RPMI7951 (cell line): ENCODE data around the gene RASGRP1. TPM values are rescaled to one million over a fixed set of nuclear protein-coding genes. Genes with fewer than 3 reads are reported as not detected.

Experiments
- DNase-seq: peaks from one replicate; pipeline ENCODE4 v3.0.0-alpha.2; 2012; ENCODE audit warnings: low read depth
- total RNA-seq: library from RNA; depleted of rRNA; stranded (reverse); fragments of >200 nt; shearing (Covaris generic); gene quantifications from 2 replicates; pipeline ENCODE4 v1.2.3, GENCODE V29; 2014

The RASGRP1 gene
- total RNA-seq, 1 experiment from 2014 or later: 0.12 TPM

DNA sequence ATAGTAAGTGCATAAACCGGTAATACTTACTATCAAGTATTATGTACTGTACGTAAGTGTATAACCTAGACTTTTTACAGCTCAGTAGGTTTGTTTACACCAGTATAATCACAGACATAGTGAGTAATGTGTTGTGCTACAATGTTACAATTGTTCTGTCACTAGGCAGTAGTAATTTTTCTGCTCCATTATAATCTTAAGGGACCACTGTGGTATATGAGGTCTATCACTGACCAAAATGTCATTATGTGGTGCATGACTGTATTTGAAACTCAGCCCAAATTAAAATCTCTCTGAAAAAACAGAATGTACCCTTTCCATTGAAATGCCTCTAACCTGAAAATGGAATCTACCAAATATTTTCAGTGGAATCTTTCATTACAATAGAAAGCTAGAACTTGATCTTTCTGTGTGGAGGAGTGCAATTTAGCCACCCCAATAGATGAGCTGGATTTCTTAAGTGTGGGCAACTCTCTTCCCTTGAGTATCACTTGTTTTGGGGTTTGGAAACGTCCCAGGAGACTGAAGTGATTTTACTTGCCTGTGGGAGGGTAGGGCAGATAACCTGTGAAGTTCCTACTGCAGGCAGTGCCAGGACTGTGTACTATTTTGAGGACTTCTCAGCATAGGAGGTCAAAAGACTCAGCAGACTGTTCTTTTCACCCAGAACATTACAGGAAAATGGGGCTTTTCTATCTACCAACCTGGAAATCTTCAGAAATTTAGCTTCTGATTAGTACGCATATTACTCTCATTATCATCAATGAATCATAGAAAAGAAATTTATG, 59.7 kb downstream of the RASGRP1 start:
- no peak for DNase-seq

DNA sequence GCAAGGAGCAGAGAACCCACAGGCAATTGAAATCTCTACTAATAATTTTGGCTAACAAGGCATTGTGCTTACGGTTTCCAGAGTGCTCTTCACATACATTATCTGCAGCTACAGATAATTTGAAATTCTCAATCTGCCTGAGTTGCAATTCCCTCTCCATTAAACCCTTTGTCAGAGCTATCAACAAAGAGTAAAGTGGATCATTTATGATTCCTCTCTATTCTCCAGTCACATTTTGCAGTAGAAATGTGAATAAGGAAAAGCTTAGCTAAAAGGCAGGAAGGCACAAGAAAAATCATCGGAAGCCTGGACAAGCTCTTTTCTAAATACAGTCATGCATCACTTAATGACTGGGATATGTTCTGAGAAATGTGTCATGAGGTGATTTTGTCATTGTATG, 61.1 kb downstream of the RASGRP1 start:
- DNase-seq: no peak

DNA sequence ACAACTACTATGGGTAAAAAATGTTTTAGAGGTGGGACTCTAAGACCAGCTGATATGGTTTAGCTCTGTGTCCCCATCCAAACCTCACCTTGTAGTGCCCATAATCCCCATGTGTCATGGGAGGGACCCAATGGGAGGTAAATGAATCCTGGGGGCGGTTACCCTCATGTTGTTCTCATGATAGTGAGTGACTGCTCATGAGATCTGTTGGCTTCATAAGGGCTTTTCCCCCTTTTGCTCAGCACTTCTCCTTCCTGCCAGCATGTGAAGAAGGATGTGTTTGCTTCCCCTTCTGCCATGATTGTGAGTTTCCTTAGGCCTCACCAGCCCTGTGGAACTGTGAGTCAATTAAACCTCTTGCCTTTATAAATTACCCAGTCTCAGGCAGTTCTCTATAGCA, 65.0 kb downstream of the RASGRP1 start:
- no peak for DNase-seq

DNA sequence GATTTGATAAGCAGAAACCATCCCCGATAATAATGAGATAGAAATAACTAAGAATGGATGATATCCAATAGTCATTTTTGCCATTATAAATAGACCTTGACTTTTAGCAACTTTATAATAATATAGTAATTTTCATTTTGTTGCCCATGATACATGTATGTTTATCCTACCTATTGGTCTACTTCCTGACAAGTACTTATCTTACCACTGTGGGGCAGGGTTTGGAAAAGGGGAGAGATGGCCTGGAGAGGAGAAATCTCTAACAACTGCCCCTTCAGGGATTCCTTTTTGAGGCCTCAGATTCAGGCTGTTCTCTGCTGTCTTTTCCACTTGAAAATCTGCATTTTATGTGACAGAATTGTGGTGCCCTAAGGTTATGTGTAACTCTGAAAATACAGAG, 68.5 kb downstream of the RASGRP1 start:
- DNase-seq: no peak

DNA sequence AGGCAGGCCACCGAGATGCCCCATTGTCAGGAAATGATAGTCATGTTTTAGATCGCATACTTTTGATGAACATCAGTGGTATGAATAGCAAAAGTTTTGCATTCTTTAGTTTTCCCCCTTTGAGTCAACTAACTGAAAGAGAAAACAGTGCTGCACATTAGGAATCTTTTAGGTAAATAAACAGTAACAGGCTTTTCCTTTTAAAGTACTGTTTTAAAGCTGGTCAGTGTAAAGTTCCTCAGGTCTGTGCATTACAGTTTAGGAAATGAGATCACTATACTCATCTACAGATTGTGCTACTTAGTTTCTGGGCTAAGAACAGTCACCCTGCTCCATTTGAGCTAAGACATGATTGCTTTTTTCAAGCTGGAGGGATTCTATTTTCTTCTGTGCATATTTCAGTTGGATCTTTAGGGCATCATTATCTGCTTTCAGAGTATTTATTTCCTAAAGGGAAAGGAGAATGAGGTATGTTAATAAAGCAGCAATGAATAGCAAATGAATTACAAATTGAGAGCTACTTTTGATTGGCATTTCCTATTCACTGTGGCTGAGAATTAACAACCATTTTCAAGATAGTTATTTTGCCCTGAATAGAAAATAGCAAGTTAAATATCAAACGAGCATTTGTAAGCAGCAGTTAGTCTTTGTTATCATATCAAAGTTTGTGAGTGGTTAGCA, 74.2 kb downstream of the RASGRP1 start:
- DNase-seq: no peak

DNA sequence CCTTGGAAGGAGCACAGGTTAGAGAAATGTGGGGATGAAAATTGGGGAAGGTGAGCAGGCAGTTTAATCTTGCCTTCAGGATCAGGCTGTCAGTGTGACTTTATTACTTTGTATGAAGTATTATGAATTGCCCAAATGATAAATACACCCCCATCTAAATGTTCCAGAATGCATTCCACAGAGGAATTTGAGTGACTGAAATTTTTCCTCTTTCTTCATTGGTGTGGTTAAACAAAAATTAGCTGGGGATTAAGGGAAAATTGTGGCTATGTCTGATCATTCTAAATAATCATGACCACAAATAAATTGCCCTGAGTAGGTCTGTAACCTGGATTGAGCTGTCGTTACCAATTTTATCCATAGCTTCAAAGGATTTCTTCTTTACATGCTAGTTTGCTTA, 77.2 kb downstream of the RASGRP1 start:
- DNase-seq: no peak

DNA sequence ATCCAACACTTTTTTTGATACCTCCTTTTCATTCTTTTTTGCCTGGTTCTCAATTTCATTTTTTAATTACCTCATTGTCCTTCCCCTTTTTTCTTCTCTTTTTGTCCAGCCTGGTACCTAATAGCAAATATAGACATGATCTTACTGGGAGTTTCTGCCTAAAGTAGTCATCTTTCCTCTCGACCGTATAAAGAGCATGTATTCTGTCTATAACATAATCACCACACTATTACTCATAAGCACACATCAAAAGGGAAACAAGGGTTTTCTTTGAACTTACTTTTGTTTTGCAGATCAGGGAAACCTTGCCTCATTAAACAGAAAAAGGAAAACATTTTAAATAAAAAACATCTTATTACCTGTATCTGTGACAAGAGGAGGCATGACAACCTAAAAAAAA, 77.7 kb downstream of the RASGRP1 start:
- no peak for DNase-seq

DNA sequence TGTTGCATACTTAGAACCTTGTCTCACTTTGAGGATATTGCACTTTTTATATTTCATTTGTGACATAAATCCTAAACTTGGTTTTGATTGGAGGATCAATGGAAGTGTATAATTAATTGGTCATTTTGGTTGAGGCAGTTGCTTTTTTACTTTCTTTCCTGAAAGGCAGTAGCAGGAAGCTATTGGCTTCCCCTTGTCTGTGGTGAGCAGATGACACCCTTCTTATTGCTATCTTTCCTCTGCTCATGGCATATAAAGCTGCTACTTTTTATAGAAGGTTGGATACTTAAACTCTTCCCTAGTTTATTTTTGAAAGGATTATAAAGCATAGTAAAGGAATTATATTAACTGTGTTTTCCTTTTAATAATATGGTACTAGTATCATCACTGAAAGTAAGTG, 82.0 kb downstream of the RASGRP1 start:
- DNase-seq: no peak

DNA sequence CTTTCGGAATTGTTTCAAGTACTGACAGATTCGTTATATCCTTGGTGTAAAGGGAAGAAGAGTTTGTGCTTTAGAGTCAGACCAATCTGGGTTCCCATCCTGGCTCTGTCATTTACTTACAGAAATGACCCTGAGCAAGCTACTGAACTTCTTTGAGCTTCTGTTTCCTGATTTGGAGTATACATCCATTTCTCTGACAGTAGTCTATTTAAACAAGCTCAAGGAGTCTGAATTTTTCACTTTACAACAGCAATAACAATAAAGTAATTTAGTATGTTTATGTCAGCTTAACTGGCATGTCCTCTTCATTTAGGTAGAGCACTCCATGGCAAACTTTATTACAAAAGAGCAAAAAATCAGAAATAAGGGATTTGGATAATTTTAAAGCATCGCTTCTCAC, 82.9 kb downstream of the RASGRP1 start:
- DNase-seq: no peak

DNA sequence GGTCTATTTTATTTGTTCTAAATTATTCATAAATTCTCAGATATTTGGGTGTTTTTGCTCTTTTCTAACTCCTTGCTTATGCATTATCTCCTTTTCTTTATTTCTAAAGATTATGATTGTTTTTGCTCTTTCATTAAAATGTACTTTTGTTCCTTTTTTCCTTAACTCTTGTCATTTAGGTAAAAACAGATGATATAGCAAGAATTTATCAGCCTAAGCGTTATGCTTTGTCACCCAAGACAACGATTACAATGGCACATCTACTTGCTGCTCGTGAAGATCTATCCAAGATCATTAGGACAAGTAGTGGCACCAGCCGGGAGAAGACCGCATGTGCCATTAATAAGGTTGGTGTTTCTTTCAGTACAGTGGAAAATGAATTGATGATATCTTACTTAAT, 83.5 kb downstream of the RASGRP1 start:
- DNase-seq: no peak

DNA sequence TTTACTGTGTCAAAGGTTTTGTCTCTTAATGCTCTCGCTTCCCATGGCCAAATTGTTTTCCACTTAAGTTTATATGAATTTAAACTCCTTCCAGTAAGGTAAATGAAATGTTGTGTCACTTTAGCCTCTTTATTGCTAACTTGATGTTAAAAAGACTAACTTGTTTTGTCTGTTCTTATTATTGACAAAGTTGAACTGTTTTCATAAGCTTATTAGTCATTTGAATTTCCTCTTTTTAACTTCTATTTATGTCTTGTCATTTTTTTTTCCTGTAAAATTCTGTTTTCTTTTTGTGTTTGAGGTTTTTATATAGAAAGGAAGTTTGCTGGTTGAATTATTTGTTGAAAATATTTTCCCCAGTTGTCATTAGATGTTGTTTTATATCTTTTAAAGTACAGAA, 84.9 kb downstream of the RASGRP1 start:
- no peak for DNase-seq

DNA sequence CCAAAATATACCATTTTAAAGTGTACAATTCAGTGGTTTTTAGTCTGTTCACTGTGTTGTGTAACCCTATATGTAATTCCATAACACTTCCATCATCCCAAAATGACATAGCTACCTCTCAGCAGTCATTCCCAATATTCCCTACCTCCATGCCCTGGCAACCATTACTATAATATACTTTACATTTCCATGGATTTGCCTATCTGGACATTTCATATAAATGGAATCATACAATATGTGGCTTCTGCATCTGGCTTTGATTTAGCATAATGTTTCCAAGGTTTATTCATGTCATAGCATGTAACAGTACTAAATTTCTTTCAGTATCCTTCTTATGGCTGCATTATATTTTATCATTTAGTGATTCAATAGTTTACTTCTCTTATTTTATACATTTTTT, 85.3 kb downstream of the RASGRP1 start:
- DNase-seq: no peak

DNA sequence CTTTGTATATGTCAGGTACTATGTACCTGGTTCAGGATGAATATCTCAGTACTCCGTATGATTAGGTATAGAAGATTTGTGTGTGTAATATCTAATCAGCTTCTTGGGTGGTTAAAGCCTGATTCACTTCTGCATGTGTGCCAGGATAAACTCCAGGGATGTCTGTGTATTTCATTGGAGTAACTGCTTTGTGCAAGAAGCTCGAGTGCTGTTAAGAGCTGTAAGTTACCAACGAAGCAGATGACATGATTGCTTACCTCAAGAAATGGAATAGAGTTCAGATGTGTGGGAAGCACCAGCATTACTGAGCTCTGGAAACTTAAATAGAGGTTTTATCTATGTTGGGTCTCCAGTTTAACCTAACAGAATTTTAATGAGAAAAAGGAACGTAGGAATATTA, 87.0 kb downstream of the RASGRP1 start:
- no peak for DNase-seq

DNA sequence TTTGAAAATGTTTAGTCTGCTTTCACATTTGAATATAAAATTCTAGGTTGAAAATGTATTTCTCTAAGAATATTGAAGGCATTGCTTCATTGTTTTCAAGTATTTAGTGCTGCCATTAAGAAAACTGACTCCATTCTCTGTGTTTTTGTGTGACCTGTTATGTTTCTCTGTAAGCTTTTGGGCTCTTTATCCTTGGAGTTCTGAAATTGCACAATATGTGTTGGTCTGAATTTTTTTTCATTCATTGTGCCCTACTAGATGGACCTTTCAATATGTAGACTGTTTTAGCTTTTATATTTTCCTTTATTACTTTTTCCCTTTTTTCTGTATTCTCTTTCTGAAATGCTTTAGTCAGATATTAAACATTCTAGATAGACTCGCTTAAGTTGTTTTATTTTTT, 88.5 kb downstream of the RASGRP1 start:
- DNase-seq: no peak

DNA sequence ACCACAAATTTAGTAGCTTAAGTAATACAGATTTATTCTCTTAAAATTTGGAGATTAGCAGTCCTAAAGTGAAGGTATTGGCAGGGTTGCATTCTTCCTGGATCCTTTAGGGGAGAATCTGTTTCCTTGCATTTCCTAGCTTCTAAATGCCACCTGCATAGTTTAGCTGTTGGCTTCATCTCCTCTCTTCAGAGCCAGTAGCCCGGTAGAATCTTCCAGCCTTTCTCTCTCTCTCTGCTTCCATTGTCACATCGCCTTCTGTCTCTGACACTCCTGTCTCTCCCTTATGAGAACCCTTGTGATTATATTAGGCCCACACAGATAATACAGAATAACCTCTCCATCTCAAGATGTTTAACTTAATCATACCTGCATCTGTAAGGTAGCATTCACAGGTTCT, 89.3 kb downstream of the RASGRP1 start:
- DNase-seq: no peak

DNA sequence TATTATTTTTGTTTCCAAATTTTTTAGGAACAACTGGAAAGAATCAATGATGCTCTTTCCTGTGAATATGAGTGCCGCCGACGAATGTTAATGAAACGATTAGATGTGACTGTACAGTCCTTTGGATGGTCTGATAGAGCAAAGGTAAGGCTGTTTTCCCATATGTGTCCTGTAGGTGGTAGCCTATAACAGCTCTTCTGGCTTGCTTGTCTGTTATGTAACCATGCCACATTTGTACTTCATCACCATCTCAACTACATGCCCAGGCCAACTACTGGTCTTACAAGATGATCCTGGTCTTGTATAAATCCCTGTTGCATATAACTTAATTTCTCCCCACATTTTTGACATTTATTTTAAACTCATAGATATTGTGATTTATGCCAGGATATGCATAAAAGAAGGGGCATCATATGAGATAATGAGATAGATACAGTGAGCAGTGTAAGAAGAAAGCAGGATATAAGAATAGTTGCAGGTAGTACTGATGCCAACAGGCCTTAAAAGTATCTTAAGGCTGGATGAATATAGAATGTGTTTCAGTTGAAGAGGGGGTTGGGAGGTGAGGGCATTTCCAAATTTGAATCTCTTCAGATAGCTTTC, 90.4 kb downstream of the RASGRP1 start:
- DNase-seq: peak; percentile 63

DNA sequence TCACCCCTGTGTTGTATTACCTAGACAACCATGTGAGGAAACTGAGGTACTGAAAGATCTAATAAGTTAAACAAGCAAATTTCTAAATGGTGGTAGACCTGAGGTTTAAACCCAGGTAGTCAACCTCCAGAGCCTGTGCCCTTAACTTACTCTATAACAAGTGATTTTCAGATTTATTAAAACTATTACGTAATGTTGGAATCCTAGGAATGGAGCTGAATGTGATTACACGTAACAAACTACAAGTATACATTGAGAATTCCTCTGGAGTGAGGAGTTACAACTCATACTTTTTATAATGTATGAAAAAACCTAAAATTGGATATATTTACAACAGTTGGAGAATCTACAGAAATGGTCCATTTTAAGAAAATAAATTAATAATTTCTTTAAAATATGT, 92.6 kb downstream of the RASGRP1 start:
- no peak for DNase-seq

DNA sequence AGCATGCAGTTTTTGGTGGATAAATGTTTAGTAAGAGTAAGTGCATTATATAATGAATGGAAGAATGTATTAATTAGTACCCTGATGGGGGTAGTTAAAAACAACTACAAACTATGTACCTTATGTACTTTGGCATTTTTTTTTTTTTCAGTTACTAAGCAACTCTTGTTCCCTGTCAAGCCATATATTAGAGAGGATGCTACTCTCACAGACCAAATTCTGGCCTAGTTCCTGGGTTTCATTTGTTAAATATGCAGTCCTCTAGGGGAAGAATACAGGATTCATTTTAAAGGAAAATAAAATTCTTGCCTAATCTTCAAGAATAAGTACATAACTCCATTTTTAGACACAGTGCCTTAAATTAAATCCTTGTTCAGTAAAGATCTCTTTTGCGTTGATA, 93.8 kb downstream of the RASGRP1 start:
- DNase-seq: no peak

DNA sequence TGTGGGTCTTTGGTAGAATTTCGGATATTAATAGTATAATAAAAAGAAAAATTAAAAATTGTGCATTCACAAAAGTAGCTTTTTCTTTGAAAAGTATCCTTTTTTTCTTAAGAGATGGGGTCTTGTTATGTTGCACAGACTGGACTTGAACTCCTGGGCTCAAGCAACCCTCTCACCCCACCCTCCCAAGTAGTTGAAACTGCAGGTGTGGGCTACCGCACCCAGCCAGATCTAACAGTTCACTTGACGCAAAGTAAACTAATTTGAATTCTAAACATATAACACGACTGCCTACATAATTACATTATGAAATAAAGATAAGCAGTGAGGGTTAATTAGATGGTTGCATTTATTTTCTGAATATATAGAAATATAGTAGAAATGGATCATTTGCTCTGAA, 99.9 kb downstream of the RASGRP1 start:
- no peak for DNase-seq

DNA sequence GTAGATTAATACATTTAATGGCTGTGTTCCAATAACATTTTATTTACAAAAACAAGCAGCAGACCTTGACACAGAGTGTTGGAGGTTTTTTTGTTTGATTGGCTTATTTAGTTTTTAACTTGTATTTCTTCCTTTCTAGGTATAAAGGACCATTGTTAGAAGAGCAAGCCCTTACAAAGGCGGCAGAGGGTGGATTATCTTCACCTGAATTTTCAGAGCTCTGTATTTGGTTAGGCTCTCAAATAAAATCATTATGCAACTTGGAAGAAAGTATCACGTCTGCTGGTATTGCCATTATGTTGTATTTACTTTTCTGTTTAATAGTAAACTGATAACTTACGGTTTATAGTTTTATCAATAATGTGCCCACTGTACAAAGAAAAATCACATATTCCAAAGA, 100.7 kb downstream of the RASGRP1 start:
- DNase-seq: no peak

DNA sequence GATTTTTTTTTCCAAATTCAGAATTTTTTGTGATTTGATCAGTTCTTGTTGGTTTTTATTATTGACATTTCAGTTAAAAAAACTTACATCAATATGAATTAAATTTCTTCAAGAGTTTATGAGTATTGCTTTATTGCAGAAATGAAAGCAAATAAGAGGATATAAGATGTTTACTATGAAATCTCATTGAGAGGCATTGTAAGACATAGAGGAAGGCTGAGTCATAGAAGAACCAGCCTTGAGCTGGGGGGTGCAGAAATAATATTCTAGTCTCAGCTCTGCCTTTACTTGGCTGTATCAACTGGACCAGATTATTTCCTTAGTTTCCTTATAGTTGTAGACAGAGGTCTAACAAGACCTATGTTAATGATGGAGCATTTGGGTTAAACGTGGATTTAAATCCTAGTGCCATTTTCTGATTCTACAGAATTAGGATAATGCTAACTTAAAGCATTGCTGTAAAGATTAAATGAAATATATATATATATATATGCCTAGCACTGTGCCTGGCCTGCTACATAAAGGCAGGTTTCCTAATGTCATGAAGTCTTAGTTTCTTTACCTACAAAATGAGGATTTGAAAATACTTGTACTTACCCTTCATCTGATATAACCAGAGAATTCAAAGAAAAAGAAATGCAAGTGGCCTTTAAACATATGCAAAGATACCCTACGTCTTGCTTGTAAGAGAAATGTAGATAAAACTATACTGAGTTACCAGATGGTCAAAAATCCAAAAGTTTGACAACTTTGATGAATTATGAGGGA, 103.4 kb downstream of the RASGRP1 start:
- no peak for DNase-seq

DNA sequence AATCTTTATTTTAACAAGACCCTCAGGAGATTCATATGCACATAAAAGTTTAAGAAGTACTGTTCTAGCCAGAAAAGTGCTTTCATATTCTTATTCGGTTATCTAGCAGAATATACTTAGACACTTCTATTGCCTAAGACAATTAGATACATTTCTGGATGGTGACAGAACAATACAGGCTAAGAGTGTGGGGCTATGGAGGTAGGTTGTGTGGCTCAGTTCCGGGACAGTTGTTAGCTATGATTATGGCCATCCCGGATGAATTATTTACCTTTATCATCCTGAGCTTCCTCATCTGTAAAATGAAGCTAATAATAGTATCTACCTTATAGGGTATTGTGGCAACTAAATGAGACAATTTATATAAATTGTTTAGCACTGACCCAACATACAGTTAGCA, 104.1 kb downstream of the RASGRP1 start:
- no peak for DNase-seq

DNA sequence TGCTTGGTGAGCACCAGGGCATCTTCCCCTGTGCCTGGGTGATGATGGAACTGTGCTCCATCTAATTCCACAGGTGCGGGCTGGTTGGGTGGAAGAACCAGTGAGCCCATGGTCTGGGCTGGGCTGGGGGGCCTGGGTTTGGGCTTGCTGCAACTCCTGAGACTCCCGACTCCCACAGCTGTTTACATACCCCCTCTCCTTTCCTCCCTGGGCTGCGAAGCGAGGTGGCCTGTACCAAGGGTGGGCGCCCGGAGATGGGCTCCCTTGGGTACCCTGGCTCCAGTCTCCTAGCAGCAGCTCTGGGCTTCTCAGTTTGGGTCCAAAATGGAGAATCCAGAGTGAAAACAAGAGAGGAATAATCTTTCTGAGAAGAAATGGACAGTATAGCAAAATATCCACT, 105.1 kb downstream of the RASGRP1 start:
- DNase-seq: no peak
